ENCODE results near the gene HP1BP3.

The HP1BP3 gene

DNA sequence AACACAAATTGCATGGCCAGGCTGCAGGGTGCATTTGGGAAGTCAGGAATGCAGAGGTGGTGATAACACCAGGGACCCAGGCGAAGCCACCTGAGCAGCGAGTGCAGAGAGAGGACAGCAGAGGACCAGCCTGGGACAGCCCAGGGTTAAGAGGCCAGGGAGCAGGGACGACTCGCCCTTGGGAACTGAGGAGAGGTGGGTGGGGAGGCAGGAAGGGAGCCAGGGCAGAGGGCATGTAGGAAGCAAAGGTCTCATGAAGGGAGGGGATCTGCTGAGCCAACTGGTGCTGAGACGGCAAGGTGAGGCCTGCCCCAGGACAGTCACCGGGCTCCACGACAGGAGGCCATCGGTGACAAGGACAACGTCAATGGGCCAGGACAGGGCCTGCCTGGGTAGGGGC, 85.7 kb downstream of the HP1BP3 start:
- Histone ChIP-seq H3K4me3 (ENCODE audit: low read depth, low read length) (no peak overlapping the region), H3K9me3 (no peaks in the 10 kb centered on the region), H3K27me3 (no peaks in the 10 kb centered on the region), H3K4me1 (no peaks in the 10 kb centered on the region), H3K36me3 (no peaks in the 10 kb centered on the region)
- no peak for DNase-seq
- TF ChIP-seq, protein P1, sequence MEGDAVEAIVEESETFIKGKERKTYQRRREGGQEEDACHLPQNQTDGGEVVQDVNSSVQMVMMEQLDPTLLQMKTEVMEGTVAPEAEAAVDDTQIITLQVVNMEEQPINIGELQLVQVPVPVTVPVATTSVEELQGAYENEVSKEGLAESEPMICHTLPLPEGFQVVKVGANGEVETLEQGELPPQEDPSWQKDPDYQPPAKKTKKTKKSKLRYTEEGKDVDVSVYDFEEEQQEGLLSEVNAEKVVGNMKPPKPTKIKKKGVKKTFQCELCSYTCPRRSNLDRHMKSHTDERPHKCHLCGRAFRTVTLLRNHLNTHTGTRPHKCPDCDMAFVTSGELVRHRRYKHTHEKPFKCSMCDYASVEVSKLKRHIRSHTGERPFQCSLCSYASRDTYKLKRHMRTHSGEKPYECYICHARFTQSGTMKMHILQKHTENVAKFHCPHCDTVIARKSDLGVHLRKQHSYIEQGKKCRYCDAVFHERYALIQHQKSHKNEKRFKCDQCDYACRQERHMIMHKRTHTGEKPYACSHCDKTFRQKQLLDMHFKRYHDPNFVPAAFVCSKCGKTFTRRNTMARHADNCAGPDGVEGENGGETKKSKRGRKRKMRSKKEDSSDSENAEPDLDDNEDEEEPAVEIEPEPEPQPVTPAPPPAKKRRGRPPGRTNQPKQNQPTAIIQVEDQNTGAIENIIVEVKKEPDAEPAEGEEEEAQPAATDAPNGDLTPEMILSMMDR (IDR thresholded peaks at IDR 0.05; ENCODE audit: low read depth, low read length), result no peak

DNA sequence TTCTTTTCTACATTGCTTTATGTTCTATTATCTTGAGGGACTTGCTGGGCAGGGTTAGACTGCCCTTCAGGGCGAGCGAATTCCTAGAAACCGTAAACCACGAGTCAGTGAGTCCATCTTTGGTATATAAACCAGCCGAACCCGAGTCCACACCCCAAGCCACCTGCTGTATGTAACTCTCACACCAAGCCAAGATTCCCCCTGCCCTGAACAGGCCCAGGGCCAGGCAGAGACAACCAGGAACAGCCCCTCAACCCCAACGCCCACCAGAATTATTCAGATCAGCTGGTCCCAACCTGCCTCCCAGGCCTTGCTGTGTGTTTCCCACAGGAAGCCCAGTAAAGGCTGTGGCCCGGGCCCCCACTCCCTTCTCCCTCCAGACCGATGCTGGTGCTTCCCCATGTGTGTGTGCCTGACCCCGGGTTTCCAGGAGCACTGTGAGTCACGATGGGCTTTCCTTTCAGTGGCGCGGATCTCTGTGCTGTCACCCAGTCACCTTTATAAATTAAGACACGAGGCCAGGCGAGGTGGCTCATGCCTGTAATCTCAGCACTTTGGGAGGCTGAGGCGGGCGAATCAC, 86.4 kb downstream of the HP1BP3 start:
- H3K36me3 ChIP-seq, result no peaks in the 10 kb centered on the region
- TF ChIP-seq, protein P1 (IDR thresholded peaks at IDR 0.05; ENCODE audit: low read depth, low read length), result no peak
- no peaks in the 10 kb centered on the region for H3K9me3 ChIP-seq
- no peak overlapping the region for H3K4me3 ChIP-seq (ENCODE audit: low read depth, low read length)
- H3K4me1 ChIP-seq, result no peaks in the 10 kb centered on the region
- DNase-seq, result no peak
- H3K27me3 ChIP-seq, result no peaks in the 10 kb centered on the region

DNA sequence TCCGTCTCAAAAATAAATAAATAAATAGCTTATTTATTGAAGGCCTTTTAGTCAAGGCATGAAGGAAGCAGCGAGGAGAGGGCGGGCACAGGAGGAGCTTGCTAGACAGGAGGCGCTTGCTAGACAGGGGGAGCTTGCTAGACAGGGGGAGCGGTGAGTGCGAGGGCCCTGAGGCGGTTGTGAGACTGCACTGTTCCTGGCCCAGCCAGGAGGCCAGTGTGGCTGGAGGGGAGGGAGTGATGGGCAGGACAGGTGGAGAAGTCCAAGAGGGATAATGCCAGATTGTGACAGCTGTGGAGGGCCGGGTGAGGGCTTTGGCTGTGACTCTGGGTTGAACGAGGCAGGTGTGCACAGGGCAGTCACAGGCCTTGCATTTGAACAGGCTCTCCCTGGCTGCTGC, 87.5 kb downstream of the HP1BP3 start:
- DNase-seq, result no peak

DNA sequence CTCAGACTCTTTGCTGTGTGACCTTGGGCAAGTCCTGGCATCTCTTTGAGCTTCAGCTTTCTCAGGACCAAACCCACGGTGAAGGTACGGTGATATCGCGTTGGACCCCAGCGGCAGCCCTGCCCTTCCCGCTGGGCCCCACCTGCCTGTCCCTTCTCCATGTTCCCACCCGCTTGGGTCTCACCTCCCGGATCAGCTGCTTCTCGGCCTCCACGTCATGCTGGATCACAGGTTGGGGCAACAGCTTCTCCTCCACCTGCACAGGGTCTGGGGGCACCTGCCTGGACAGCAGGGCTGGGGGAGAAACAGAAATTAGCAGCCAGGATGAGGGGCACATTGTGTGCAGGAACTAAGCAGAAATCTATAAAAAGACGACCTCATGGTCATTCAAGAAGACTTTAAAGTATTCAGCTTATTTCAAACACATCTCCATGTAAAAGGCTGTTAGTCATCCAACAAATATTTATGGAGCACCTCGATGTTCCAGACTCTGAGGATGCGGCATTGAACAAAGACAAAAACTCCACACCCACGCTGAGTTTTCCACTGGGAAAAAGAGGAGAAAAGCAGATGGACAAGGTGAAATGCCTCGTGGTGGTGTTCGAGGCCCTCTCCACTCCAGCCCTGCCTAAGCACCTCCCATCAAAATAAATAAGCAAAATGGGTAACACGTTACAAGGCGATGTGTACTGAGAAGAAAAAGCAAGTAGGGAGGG, 88.8 kb downstream of the HP1BP3 start:
- Histone ChIP-seq H3K4me1 (no peaks in the 10 kb centered on the region), H3K36me3 (no peaks in the 10 kb centered on the region), H3K27me3 (no peaks in the 10 kb centered on the region), H3K9me3 (no peaks in the 10 kb centered on the region), H3K4me3 (ENCODE audit: low read depth, low read length) (no peak overlapping the region)
- TF ChIP-seq, protein P1 (IDR thresholded peaks at IDR 0.05; ENCODE audit: low read depth, low read length), result no peak
- DNase-seq, result no peak

More for the DNA sequence above, 87.5 kb downstream of the HP1BP3 start:
- Histone ChIP-seq H3K9me3 (no peaks in the 10 kb centered on the region), H3K27me3 (no peaks in the 10 kb centered on the region), H3K36me3 (no peaks in the 10 kb centered on the region), H3K4me1 (no peaks in the 10 kb centered on the region), H3K4me3 (ENCODE audit: low read depth, low read length) (no peak overlapping the region)
- TF ChIP-seq, protein P1 (IDR thresholded peaks at IDR 0.05; ENCODE audit: low read depth, low read length), result no peak

DNA sequence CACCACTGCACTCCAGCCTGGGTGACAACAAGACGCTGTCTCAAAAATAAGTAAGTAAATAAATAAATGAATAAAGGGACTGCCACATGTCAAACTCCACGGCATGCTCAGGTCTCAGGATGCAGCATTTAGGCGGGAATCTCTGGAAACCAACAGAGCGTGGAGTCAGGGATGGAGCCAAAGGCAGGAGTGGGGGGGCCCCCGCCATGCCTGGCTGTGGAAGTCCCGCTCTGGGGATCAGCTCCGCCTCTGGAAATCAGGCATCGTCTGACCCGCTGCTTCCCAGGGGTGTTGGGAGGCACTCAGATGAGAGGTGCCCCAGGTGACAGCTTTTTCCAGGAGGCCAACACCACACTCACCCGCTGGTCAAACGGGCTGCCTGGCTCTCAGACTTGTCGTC, 89.5 kb downstream of the HP1BP3 start:
- TF ChIP-seq, protein P1 (IDR thresholded peaks at IDR 0.05; ENCODE audit: low read depth, low read length), result no peak
- no peaks in the 10 kb centered on the region for H3K9me3 ChIP-seq
- no peak for DNase-seq
- no peaks in the 10 kb centered on the region for H3K27me3 ChIP-seq
- no peaks in the 10 kb centered on the region for H3K4me1 ChIP-seq
- H3K4me3 ChIP-seq (ENCODE audit: low read depth, low read length), result no peak overlapping the region
- H3K36me3 ChIP-seq, result no peaks in the 10 kb centered on the region

Data from BE2C (cell line).